NCI-H146 (cell line): ENCODE results near the gene RSPRY1.

Source experiments
- DNase-seq: peaks from one replicate; lab custom pipeline; 2025; lab: John Stamatoyannopoulos, UW

The RSPRY1 gene

GRCh38 chr16:57185945-57186871 lies at the start of gene RSPRY1, which contains the start of gene PSME3IP1:
Gene RSPRY1, plus strand, starts transcription at chr16:57186329. Its CDS starts 18,330 bp downstream, at chr16:57204659.
Gene PSME3IP1, minus strand, starts transcription at chr16:57186039. Its CDS starts 12,185 bp downstream, at chr16:57173854.
- peak; percentile 98 for DNase-seq

GRCh38 chr16:57137043-57137442 lies 49.1 kb upstream of the RSPRY1 start:
- DNase-seq = no peak

GRCh38 chr16:57137566-57138273 lies 48.4 kb upstream of the RSPRY1 start:
- no peak for DNase-seq

- DNase-seq = no peak
Measured at GRCh38 chr16:57138281-57138935, 47.7 kb upstream of the RSPRY1 start.

- no peak for DNase-seq
Measured at GRCh38 chr16:57140931-57141668, 45.0 kb upstream of the RSPRY1 start.

- no peak for DNase-seq
Measured at GRCh38 chr16:57141822-57142631, 44.1 kb upstream of the RSPRY1 start.

GRCh38 chr16:57143149-57143921 lies 42.8 kb upstream of the RSPRY1 start:
- DNase-seq = no peak

- DNase-seq = no peak
Measured at GRCh38 chr16:57144027-57144426, 42.1 kb upstream of the RSPRY1 start.

- no peak for DNase-seq
Measured at GRCh38 chr16:57145046-57146021, 40.8 kb upstream of the RSPRY1 start.

- DNase-seq = no peak
Measured at GRCh38 chr16:57146040-57146647, 40.0 kb upstream of the RSPRY1 start.

GRCh38 chr16:57146735-57147134 lies 39.4 kb upstream of the RSPRY1 start:
- no peak for DNase-seq

- DNase-seq = no peak
Measured at GRCh38 chr16:57147381-57148221, 38.5 kb upstream of the RSPRY1 start.

- DNase-seq = no peak
Measured at GRCh38 chr16:57148481-57148880, 37.6 kb upstream of the RSPRY1 start.

- DNase-seq = no peak
Measured at GRCh38 chr16:57149391-57149790, 36.7 kb upstream of the RSPRY1 start.

- DNase-seq = no peak
Measured at GRCh38 chr16:57150682-57151330, 35.3 kb upstream of the RSPRY1 start.

GRCh38 chr16:57151369-57151768 lies 34.8 kb upstream of the RSPRY1 start:
- DNase-seq = no peak
